Fibroblast of lung (primary cell): Measurements from ENCODE around the gene OST4. TPM values are rescaled to one million over a fixed set of nuclear protein-coding genes. Genes with fewer than 3 reads are reported as not detected.

Experiments
- DNase-seq, 2 donors: peaks; one replicate each; pipeline versions ENCODE4 v3.0.0 to v3.0.0-alpha.2; 2010; ENCODE audit warnings: low read depth in 2 of 2
- H2AFZ ChIP-seq: 2 replicates; pipeline ENCODE4 v1.5.1; 2012; ENCODE audit warnings: low read length, control low read depth, inconsistent platforms
- H3K27ac ChIP-seq: 2 replicates; pipeline ENCODE4 v1.5.1; 2011; ENCODE audit warnings: low read length, control low read depth; ENCODE audit not compliant: insufficient read depth
- H3K27me3 ChIP-seq: 2 replicates; pipeline ENCODE4 v1.5.1; 2011; ENCODE audit warnings: mild to moderate bottlenecking, low read length; ENCODE audit not compliant: control insufficient read depth, insufficient read depth
- H3K36me3 ChIP-seq: 2 replicates; pipeline ENCODE4 v1.5.1; 2011; ENCODE audit warnings: low read length; ENCODE audit not compliant: control insufficient read depth, insufficient read depth
- H3K4me1 ChIP-seq: 2 replicates; pipeline ENCODE4 v1.5.1; 2011; ENCODE audit warnings: low read length; ENCODE audit not compliant: control insufficient read depth, insufficient read depth; ENCODE audit errors: extremely low read depth
- H3K4me2 ChIP-seq: 2 replicates; pipeline ENCODE4 v1.5.1; 2011; ENCODE audit warnings: low read length, control low read depth; ENCODE audit not compliant: insufficient read depth; ENCODE audit errors: extremely low read depth
- H3K4me3 ChIP-seq, 4 experiments: fragments of 200-600 bp in 1 of 4; sonication (generic) in 1 of 4; replicated peaks in 1 of 4; 2 replicates each; pipeline ENCODE4 v1.5.1; 2011 to 2016; ENCODE audit warnings: low read length in 4 of 4, low read depth in 3 of 4, mild to moderate bottlenecking in 3 of 4, control low read depth in 2 of 4, inconsistent platforms in 1 of 4, mixed read lengths in 1 of 4; ENCODE audit not compliant: insufficient read depth in 1 of 4; ENCODE audit errors: control extremely low read depth in 1 of 4
- H3K79me2 ChIP-seq: 2 replicates; pipeline ENCODE4 v1.5.1; 2012; ENCODE audit warnings: mild to moderate bottlenecking, low read length, inconsistent platforms; ENCODE audit not compliant: control insufficient read depth, insufficient read depth
- H3K9ac ChIP-seq: 2 replicates; pipeline ENCODE4 v1.5.1; 2011; ENCODE audit warnings: mild to moderate bottlenecking, low read length, control low read depth; ENCODE audit not compliant: insufficient read depth
- H3K9me3 ChIP-seq: 2 replicates; pipeline ENCODE4 v1.5.1; 2012; ENCODE audit warnings: low read depth, low read length; ENCODE audit not compliant: control insufficient read depth, insufficient read depth
- H4K20me1 ChIP-seq: 2 replicates; pipeline ENCODE4 v1.5.1; 2011; ENCODE audit warnings: low read length; ENCODE audit not compliant: control insufficient read depth, insufficient read depth; ENCODE audit errors: extremely low read depth
- CTCF ChIP-seq, 2 donors: IDR thresholded peaks in 1 of 2; conservative IDR thresholded peaks in 1 of 2; 1 replicate in 1 of 2; 2 replicates in 1 of 2; pipeline ENCODE4 v1.5.1; 2011 to 2012; ENCODE audit warnings: low read length in 2 of 2, control low read depth in 1 of 2, inconsistent platforms in 1 of 2, low read depth in 1 of 2, mild to moderate bottlenecking in 1 of 2
- EZH2 ChIP-seq: IDR thresholded peaks from 2 replicates; pipeline ENCODE4 v1.5.1; 2012; ENCODE audit warnings: low read length, control low read depth, mild to moderate bottlenecking; ENCODE audit errors: missing control alignments
- polyA plus RNA-seq, 2 donors: library from polyadenylated mRNA; depleted of rRNA in 1 of 2; stranded (reverse) in 1 of 2; unstranded in 1 of 2; fragments of >200 nt; gene quantifications; 2 replicates each; pipeline ENCODE4 v1.2.1, GENCODE V29; 2011 to 2012; ENCODE audit warnings: missing spikeins in 1 of 2
- total RNA-seq: library from RNA; depleted of rRNA; stranded (reverse); fragments of >200 nt; gene quantifications from 2 replicates; pipeline ENCODE4 v1.2.1, GENCODE V29; 2014

The OST4 gene
- total and polyA plus RNA-seq, 2 donors (not counting 1 experiment from before 2014, with no cell fraction given), result 479 to 1,054 TPM

DNA sequence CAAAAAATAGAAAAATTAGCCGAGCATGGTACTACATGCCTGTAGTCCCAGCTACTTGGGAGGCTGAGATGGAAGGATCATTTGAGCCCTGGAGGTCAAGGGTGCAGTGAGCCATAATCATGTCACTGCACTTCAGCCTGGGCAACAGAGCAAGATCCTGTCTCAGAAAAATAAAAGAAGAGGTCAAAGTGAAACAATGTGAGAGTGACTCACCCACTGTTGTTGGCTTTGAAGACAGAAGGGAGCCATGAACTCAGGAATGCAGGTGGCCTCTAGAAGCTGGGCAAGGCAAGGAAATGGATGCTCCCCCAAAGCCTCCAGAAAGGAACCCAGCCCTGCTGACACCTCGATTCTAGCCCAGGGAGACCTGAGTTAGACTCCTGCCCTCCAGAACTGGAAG, 42.4 kb downstream of the OST4 start:
- Histone ChIP-seq H3K27ac (no peak overlapping the region), H3K4me3 (no peak overlapping the region), H3K4me1 (peaks cover 2% of the 10 kb centered on the region), H3K4me2 (no peak overlapping the region), H3K27me3 (no peaks in the 10 kb centered on the region), H3K9me3 (no peaks in the 10 kb centered on the region), H2AFZ (no peak overlapping the region), H3K9ac (no peak overlapping the region), H3K36me3 (peaks cover 20% of the 10 kb centered on the region), H3K79me2 (peaks cover 21% of the 10 kb centered on the region), H4K20me1 (no peaks in the 10 kb centered on the region)
- no peak for DNase-seq
- no peak for TF ChIP-seq CTCF (conservative IDR thresholded peaks at IDR 0.05 in 1 of 2, IDR thresholded peaks at IDR 0.05 in 1 of 2; ENCODE audit: low read depth in 1 of 2, low read length in 2 of 2)
- TF ChIP-seq EZH2, result no peak

DNA sequence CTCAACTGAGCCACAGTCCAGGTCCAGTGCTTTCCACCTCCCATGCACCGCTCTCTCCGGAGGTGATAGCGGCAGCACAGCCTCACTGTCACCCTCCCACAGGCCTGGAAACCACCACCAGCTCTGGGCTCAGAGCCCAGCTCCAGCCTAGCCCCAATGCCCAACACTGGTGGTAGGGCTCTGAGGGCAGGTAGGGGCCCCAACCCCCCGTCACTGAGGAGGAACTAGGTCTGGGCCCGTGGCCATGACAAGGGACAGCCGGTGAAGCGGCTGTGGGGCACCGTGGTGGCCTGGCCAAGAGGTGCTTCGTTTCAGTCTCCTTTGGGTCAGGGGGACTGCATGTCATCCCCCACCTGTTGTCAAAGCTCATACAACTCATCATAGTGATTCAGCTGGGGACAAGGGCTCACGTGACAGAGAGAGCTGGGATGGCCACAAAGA, 44.2 kb downstream of the OST4 start:
- no peaks in the 10 kb centered on the region for H3K27me3 ChIP-seq
- H4K20me1 ChIP-seq, result no peaks in the 10 kb centered on the region
- H3K9ac ChIP-seq, result no peak overlapping the region
- H3K4me1 ChIP-seq, result no peaks in the 10 kb centered on the region
- H3K4me2 ChIP-seq, result no peak overlapping the region
- no peak for DNase-seq
- no peak overlapping the region for H2AFZ ChIP-seq
- peaks cover 6% of the 10 kb centered on the region for H3K79me2 ChIP-seq
- H3K36me3 ChIP-seq, result peaks cover 26% of the 10 kb centered on the region
- H3K27ac ChIP-seq, result no peak overlapping the region
- no peak overlapping the region for H3K4me3 ChIP-seq
- H3K9me3 ChIP-seq, result no peaks in the 10 kb centered on the region
- no peak for TF ChIP-seq EZH2
- no peak for TF ChIP-seq CTCF (conservative IDR thresholded peaks at IDR 0.05 in 1 of 2, IDR thresholded peaks at IDR 0.05 in 1 of 2; ENCODE audit: low read depth in 1 of 2, low read length in 2 of 2)

DNA sequence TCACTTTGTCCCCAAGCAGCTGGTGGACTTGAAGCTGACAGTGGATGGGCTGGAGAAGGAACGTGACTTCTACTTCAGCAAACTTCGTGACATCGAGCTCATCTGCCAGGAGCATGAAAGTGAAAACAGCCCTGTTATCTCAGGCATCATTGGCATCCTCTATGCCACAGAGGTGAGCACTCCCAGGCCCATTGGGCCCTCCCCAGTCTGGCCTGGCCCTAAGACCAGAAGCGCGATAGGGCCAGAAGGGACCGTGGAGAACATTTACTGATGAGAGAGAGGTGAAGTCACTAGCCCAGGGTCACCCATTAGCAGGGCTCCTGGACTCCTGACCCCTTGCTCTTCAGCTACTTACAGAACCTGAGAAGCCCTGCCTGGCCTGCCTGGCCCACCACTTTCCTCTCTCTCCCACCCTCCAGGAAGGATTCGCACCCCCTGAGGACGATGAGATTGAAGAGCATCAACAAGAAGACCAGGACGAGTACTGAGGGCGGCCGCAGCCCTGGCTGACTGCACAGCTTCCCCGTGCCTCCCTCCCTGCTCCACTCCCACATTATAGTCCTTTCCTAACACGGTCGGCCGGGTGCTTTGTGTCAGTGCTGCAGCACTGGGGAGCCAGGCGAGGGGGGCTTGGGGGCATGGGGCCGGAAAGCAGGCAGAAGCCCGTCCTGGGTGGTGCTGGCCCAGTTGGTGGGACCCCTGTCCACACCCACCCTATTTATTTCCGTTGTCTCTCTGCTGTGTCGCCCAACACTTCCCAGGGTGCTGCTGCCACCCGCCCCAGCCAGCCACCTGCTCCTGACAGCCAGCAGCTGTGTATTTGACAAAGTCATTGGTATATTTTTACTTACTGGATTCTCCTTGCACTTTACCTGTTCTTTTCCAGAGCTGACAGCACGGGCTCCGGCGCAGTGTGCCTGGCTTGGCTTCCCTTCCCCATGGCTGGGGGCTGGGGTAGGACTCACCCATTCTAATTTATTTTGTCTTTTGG, 45.3 kb downstream of the OST4 start:
- DNase-seq, result no peak
- Histone ChIP-seq H3K4me3 (no peak overlapping the region), H4K20me1 (no peaks in the 10 kb centered on the region), H3K27ac (no peak overlapping the region), H3K4me1 (peaks cover 2% of the 10 kb centered on the region), H3K79me2 (peaks cover 2% of the 10 kb centered on the region), H3K9ac (no peak overlapping the region), H3K36me3 (peaks cover 26% of the 10 kb centered on the region), H2AFZ (no peak overlapping the region), H3K9me3 (no peaks in the 10 kb centered on the region), H3K4me2 (no peak overlapping the region), H3K27me3 (no peaks in the 10 kb centered on the region)
- TF ChIP-seq CTCF (conservative IDR thresholded peaks at IDR 0.05 in 1 of 2, IDR thresholded peaks at IDR 0.05 in 1 of 2; ENCODE audit: low read depth in 1 of 2, low read length in 2 of 2), result no peak
- TF ChIP-seq EZH2, result no peak
